ENCODE measurements around the gene NTSR2.

GRCh38 chr2:11679016-11679415 lies 9.0 kb upstream of the NTSR2 start:
- TF ChIP-seq, protein P1, sequence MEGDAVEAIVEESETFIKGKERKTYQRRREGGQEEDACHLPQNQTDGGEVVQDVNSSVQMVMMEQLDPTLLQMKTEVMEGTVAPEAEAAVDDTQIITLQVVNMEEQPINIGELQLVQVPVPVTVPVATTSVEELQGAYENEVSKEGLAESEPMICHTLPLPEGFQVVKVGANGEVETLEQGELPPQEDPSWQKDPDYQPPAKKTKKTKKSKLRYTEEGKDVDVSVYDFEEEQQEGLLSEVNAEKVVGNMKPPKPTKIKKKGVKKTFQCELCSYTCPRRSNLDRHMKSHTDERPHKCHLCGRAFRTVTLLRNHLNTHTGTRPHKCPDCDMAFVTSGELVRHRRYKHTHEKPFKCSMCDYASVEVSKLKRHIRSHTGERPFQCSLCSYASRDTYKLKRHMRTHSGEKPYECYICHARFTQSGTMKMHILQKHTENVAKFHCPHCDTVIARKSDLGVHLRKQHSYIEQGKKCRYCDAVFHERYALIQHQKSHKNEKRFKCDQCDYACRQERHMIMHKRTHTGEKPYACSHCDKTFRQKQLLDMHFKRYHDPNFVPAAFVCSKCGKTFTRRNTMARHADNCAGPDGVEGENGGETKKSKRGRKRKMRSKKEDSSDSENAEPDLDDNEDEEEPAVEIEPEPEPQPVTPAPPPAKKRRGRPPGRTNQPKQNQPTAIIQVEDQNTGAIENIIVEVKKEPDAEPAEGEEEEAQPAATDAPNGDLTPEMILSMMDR (IDR thresholded peaks at IDR 0.05; ENCODE audit: insufficient read depth, low read depth, low read length): no peak
- TF ChIP-seq EZH2 (IDR thresholded peaks at IDR 0.05; ENCODE audit: insufficient read depth, low read length): no peak
